Mesendoderm (in vitro differentiated cells): ENCODE data around the gene BACH2.

Source experiments
- DNase-seq: peaks from one replicate; pipeline ENCODE4 v3.0.0; 2013
- H2AK5ac ChIP-seq: 2 replicates; pipeline ENCODE4 v1.6.1; 2013; ENCODE audit warnings: low read length, inconsistent platforms
- H2BK120ac ChIP-seq: 2 replicates; pipeline ENCODE4 v1.6.1; 2013; ENCODE audit warnings: low read depth, mild to moderate bottlenecking, low read length, moderate library complexity, mixed read lengths
- H2BK15ac ChIP-seq: replicated peaks from 2 replicates; pipeline ENCODE4 v1.6.1; 2013; ENCODE audit warnings: low read depth, mild to moderate bottlenecking, moderate library complexity
- H2BK5ac ChIP-seq: 2 replicates; pipeline ENCODE4 v1.6.1; 2013; ENCODE audit warnings: low read length, inconsistent platforms
- H3K18ac ChIP-seq: 2 replicates; pipeline ENCODE4 v1.6.1; 2013; ENCODE audit warnings: mild to moderate bottlenecking, low read length, mixed read lengths
- H3K23ac ChIP-seq: one replicate; pipeline ENCODE4 v1.6.1; 2013; ENCODE audit warnings: low read length
- H3K27ac ChIP-seq: 2 replicates; pipeline ENCODE4 v1.5.1; 2013; ENCODE audit warnings: low read depth, mild to moderate bottlenecking, inconsistent platforms, low read length, moderate library complexity
- H3K27me3 ChIP-seq: 2 replicates; pipeline ENCODE4 v1.6.1; 2013; ENCODE audit warnings: low read length, control low read depth, mild to moderate bottlenecking, inconsistent platforms; ENCODE audit not compliant: insufficient read depth, poor library complexity
- H3K36me3 ChIP-seq: 2 replicates; pipeline ENCODE4 v1.6.1; 2013; ENCODE audit warnings: low read length, inconsistent platforms; ENCODE audit not compliant: control insufficient read depth, insufficient read depth
- H3K4ac ChIP-seq: one replicate; pipeline ENCODE4 v1.6.1; 2013; ENCODE audit warnings: low read depth, mild to moderate bottlenecking, low read length, moderate library complexity
- H3K4me1 ChIP-seq: 2 replicates; pipeline ENCODE4 v1.6.1; 2013; ENCODE audit warnings: low read depth, low read length, inconsistent platforms; ENCODE audit not compliant: control insufficient read depth
- H3K4me2 ChIP-seq: 2 replicates; pipeline ENCODE4 v1.6.1; 2013; ENCODE audit warnings: low read length
- H3K4me3 ChIP-seq: 2 replicates; pipeline ENCODE4 v1.5.1; 2013; ENCODE audit warnings: mild to moderate bottlenecking, low read length
- H3K56ac ChIP-seq: one replicate; pipeline ENCODE4 v1.6.1; 2013; ENCODE audit warnings: low read length
- H3K79me1 ChIP-seq: 2 replicates; pipeline ENCODE4 v1.6.1; 2013; ENCODE audit warnings: low read length, inconsistent platforms
- H3K79me2 ChIP-seq: 2 replicates; pipeline ENCODE4 v1.6.1; 2013; ENCODE audit warnings: mild to moderate bottlenecking, low read length; ENCODE audit not compliant: control insufficient read depth, insufficient read depth
- H3K9ac ChIP-seq: 2 replicates; pipeline ENCODE4 v1.6.1; 2013; ENCODE audit warnings: low read length, inconsistent platforms
- H4K5ac ChIP-seq: one replicate; pipeline ENCODE4 v1.6.1; 2013; ENCODE audit warnings: low read length
- H4K8ac ChIP-seq: one replicate; pipeline ENCODE4 v1.6.1; 2013; ENCODE audit warnings: low read depth, mild to moderate bottlenecking, control low read depth, low read length, moderate library complexity
- WGBS: extraction: QIAGEN DNeasy Blood & Tissue Kit; methylation state at CpG from one replicate; pipeline ENCODE4 v1.1.7; 2013; ENCODE audit warnings: low lambda C conversion rate, missing lambda C conversion rate; ENCODE audit not compliant: insufficient coverage; ENCODE audit errors: extremely low coverage; 5-methylcytosine and 5-hydroxymethylcytosine counted together

Gene BACH2

DNA sequence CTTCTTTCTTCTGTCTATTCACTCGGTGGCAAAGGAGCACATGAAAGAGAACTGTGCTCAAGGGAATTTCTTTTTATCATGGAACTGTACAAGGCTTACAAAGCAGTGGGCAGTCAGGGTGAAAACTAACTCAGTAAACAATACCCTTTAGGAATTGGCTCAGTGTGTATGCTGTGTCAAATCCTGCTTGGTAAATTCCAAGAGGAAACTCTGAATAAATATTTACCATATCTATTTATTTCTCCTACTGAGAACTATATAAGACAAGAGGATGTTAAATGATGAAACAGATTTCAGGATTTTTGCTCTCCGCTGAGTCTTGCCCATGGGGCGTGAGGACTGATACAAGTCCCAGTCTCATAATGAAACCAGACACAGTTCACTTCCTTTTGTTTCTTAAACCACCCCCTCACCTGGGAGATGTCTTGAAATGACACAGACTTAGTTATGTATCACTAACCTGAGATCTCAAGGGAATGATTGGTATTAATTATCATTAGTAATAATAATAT is 188.8 kb downstream of the BACH2 start:
- Histone ChIP-seq H3K18ac (no peak overlapping the region), H3K36me3 (no peaks in the 10 kb centered on the region), H3K23ac (no peak overlapping the region), H2BK15ac (no peak overlapping the region), H3K27ac (no peak overlapping the region), H3K4me1 (no peaks in the 10 kb centered on the region), H4K5ac (no peak overlapping the region), H3K4me3 (no peak overlapping the region), H3K56ac (no peak overlapping the region), H2AK5ac (no peak overlapping the region), H3K79me2 (no peaks in the 10 kb centered on the region), H4K8ac (no peak overlapping the region), H3K4ac (no peak overlapping the region), H3K79me1 (no peaks in the 10 kb centered on the region), H3K9ac (no peak overlapping the region), H2BK5ac (no peak overlapping the region), H2BK120ac (no peak overlapping the region), H3K27me3 (no peaks in the 10 kb centered on the region), H3K4me2 (no peak overlapping the region)
- DNase-seq: no peak
- WGBS: no CpG with 5 or more reads among the region's 3 CpGs

DNA sequence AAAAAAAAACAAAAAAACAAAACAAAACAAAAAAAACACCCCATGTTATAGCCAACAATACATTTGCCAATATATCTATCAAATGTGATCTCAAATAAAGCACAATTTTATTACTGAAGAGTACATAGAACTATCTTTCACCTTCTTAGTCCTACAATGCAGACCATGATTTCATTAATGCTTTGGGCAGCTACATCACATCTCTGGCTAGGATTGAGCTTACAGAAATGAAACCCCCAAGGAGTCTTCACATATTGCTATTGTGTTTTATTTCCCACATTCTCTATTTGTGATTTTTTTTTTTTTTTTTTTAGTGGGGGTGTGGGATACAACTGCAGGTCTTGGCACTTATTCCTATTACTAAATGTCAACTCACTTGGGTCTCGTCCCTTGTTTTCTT is 189.3 kb downstream of the BACH2 start:
- Histone ChIP-seq H4K5ac (no peak overlapping the region), H3K56ac (no peak overlapping the region), H2BK5ac (no peak overlapping the region), H3K4me2 (no peak overlapping the region), H3K4ac (no peak overlapping the region), H3K4me3 (no peak overlapping the region), H2AK5ac (no peak overlapping the region), H4K8ac (no peak overlapping the region), H3K27me3 (no peaks in the 10 kb centered on the region), H3K79me1 (no peaks in the 10 kb centered on the region), H3K36me3 (no peaks in the 10 kb centered on the region), H3K4me1 (no peaks in the 10 kb centered on the region), H2BK15ac (no peak overlapping the region), H3K79me2 (no peaks in the 10 kb centered on the region), H3K23ac (no peak overlapping the region), H3K9ac (no peak overlapping the region), H2BK120ac (no peak overlapping the region), H3K27ac (no peak overlapping the region), H3K18ac (no peak overlapping the region)
- no CpG with 5 or more reads among the region's 1 CpG for WGBS
- no peak for DNase-seq

DNA sequence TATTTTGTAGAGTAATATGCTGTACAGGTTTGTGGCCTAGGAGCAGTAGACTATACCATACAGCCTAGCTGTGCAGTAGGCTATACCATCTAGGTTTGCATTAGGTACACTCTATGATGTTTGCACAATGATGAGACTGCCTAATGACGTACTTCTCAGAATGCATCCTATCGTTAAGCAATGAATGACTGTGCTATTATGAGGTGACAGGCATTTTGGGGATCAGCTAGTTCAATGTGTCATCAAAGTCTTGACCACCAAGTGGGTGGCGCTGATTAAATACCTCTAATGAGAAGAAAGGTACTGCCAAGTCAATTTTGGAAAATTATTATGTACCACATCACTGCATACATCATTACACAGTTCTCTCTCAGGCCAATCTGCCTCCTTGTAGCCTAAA is 190.2 kb downstream of the BACH2 start:
- H3K79me2 ChIP-seq: no peaks in the 10 kb centered on the region
- H3K4me2 ChIP-seq: no peak overlapping the region
- no peak overlapping the region for H3K23ac ChIP-seq
- no peaks in the 10 kb centered on the region for H3K4me1 ChIP-seq
- no peak overlapping the region for H3K27ac ChIP-seq
- H3K79me1 ChIP-seq: no peaks in the 10 kb centered on the region
- no peak overlapping the region for H3K4me3 ChIP-seq
- no peak overlapping the region for H3K4ac ChIP-seq
- no peak overlapping the region for H2AK5ac ChIP-seq
- no peak for DNase-seq
- H3K27me3 ChIP-seq: no peaks in the 10 kb centered on the region
- H3K9ac ChIP-seq: no peak overlapping the region
- no peak overlapping the region for H3K18ac ChIP-seq
- H3K36me3 ChIP-seq: no peaks in the 10 kb centered on the region
- H2BK15ac ChIP-seq: no peak overlapping the region
- no peak overlapping the region for H2BK120ac ChIP-seq
- H4K8ac ChIP-seq: no peak overlapping the region
- H3K56ac ChIP-seq: no peak overlapping the region
- no peak overlapping the region for H2BK5ac ChIP-seq
- no CpG with 5 or more reads among the region's 3 CpGs for WGBS
- no peak overlapping the region for H4K5ac ChIP-seq

DNA sequence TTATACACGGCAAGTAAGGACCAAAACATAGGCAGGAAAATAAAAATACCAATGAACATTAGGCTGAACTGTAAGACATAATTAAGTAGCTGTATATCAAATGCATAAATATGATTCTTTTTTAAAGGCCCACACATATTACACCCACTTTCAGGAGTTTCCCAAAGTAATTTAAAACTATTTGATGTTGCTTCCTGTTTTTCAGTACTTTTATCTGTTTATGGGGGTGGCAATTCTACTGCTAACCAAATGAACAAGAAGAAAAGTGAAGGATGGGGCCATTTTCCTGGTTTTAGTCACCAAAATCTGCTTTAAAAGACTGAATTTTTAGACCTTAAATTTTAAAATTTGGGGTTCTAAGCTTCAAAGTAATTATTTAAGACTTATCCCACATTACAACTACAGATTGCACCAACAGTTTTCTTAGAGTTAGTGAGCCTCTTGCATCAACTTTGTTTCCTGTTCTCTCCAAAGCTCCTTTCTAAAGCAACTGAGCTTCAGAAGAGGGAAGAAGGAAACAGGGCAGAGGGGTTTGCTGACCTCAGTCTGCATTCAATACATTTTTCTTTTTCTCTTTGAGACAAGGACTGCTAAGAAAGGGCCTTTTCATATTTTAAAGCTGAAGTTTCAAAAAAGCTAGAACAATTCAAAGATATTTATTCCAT is 191.0 kb downstream of the BACH2 start:
- DNase-seq: no peak
- WGBS: no CpG with 5 or more reads among the region's 1 CpG
- Histone ChIP-seq H3K4me1 (no peaks in the 10 kb centered on the region), H3K9ac (no peak overlapping the region), H3K36me3 (no peaks in the 10 kb centered on the region), H2AK5ac (no peak overlapping the region), H3K18ac (no peak overlapping the region), H2BK5ac (no peak overlapping the region), H3K4me3 (no peak overlapping the region), H3K4me2 (no peak overlapping the region), H2BK15ac (no peak overlapping the region), H3K4ac (no peak overlapping the region), H4K5ac (no peak overlapping the region), H3K56ac (no peak overlapping the region), H3K23ac (no peak overlapping the region), H3K79me1 (no peaks in the 10 kb centered on the region), H4K8ac (no peak overlapping the region), H3K27me3 (no peaks in the 10 kb centered on the region), H2BK120ac (no peak overlapping the region), H3K27ac (no peak overlapping the region), H3K79me2 (no peaks in the 10 kb centered on the region)

DNA sequence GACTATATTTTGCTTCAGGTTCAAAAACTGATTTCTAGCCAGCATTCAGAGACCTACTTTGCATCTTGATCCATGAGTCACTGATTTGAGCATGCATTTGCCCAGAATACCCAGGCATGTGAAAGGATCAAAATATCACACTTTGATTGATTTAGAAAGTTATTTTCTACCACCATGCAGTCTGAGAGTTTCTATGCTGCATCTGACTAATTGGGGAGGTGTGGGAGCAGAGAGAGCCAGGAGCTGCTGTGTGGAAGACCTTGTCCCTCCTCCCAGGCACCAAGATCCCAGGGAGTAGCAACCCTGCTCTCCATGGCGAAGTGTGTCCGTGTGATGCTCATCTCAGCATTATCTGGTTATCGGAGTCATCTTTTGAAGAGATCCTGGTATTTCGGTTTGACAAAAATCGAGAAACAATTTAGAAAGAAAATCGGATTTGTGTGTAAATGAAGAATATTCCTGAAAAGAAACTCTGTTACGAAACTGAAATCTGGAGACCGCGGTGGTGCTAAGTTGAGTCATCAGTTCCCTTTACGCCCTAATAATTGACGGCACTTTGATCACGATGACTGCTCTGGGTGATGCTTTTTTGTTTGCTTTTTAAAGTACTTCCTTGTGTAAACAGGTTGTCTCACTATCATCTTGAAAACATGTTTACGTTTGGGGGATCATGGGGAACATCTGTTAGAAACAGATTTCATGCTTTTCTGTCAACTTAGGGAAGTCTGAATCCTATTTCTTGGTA is 193.4 kb downstream of the BACH2 start:
- Histone ChIP-seq H3K79me1 (no peaks in the 10 kb centered on the region), H3K27ac (no peak overlapping the region), H3K4me3 (no peak overlapping the region), H3K9ac (no peak overlapping the region), H2BK120ac (no peak overlapping the region), H3K56ac (no peak overlapping the region), H3K27me3 (no peaks in the 10 kb centered on the region), H2BK15ac (no peak overlapping the region), H3K18ac (no peak overlapping the region), H2AK5ac (no peak overlapping the region), H4K5ac (no peak overlapping the region), H4K8ac (no peak overlapping the region), H3K4me2 (no peak overlapping the region), H3K4me1 (no peaks in the 10 kb centered on the region), H3K36me3 (no peaks in the 10 kb centered on the region), H3K23ac (no peak overlapping the region), H3K79me2 (no peaks in the 10 kb centered on the region), H3K4ac (no peak overlapping the region), H2BK5ac (no peak overlapping the region)
- DNase-seq: no peak
- no CpG with 5 or more reads among the region's 13 CpGs for WGBS
